B cell (primary cell): ENCODE data around the gene CREBBP. TPM values are rescaled to one million over a fixed set of nuclear protein-coding genes. Genes with fewer than 3 reads are reported as not detected.

Experiments
- ATAC-seq: fragments of 200-7000 bp; cut with Tn5 transposase; one replicate; pipeline ENCODE4 v1.10.0; 2021; ENCODE audit warnings: low read depth, mild to moderate bottlenecking, moderate number of reproducible peaks, moderate library complexity
- CTCF ChIA-PET: fragments of 350-600 bp; sonication (Branson Sonifier 250); formaldehyde crosslinking; loops from one replicate; lab custom pipeline; 2021; ENCODE audit warnings: antibody characterized with exemption, inconsistent platforms; lab: Charles Lee
- POLR2A ChIA-PET: fragments of 350-600 bp; sonication (Branson Sonifier 250); formaldehyde crosslinking; loops from one replicate; lab custom pipeline; 2021; ENCODE audit warnings: antibody characterized with exemption; lab: Charles Lee
- DNase-seq: peaks from one replicate; pipeline ENCODE4 v3.0.0; 2013
- H2AFZ ChIP-seq: 2 replicates; pipeline ENCODE4 v1.6.1; 2012; ENCODE audit warnings: mild to moderate bottlenecking, low read depth, low read length; ENCODE audit not compliant: insufficient read depth, poor library complexity, severe bottlenecking
- H3K27ac ChIP-seq, 2 donors: 1 replicate in 1 of 2; 2 replicates in 1 of 2; pipeline ENCODE4 v1.5.1; 2012 to 2013; ENCODE audit warnings: low read length in 2 of 2, mild to moderate bottlenecking in 2 of 2, moderate library complexity in 1 of 2
- H3K27me3 ChIP-seq, 4 experiments: fragments of 200-600 bp in 1 of 4; sonication (generic) in 1 of 4; replicated peaks in 1 of 4; 1 replicate in 2 of 4; 2 replicates in 2 of 4; pipeline versions ENCODE4 v1.6.1 to v1.7.0; 2013 to 2016; ENCODE audit warnings: low read length in 3 of 4, mild to moderate bottlenecking in 2 of 4, mixed read lengths in 1 of 4, moderate library complexity in 1 of 4; ENCODE audit not compliant: insufficient read depth in 4 of 4, control insufficient read depth in 3 of 4; ENCODE audit errors: control extremely low read depth in 1 of 4
- H3K36me3 ChIP-seq, 2 experiments: replicated peaks in 1 of 2; 1 replicate in 1 of 2; 2 replicates in 1 of 2; pipeline versions ENCODE4 v1.6.1 to v1.7.1; 2013; ENCODE audit warnings: low read length in 1 of 2; ENCODE audit not compliant: insufficient read depth in 2 of 2, control insufficient read depth in 1 of 2; ENCODE audit errors: control extremely low read depth in 1 of 2, extremely low read depth in 1 of 2
- H3K4me1 ChIP-seq, 2 donors: fragments of 200-600 bp in 1 of 2; sonication (generic) in 1 of 2; 1 replicate in 1 of 2; 2 replicates in 1 of 2; pipeline versions ENCODE4 v1.5.1 to v1.6.1; 2013 to 2017; ENCODE audit warnings: low read length in 2 of 2; ENCODE audit not compliant: control insufficient read depth in 2 of 2, insufficient read depth in 2 of 2
- H3K4me2 ChIP-seq: replicated peaks from 2 replicates; pipeline ENCODE3; 2012; ENCODE audit warnings: mild to moderate bottlenecking, low read depth, low read length; ENCODE audit not compliant: poor library complexity, severe bottlenecking
- H3K4me3 ChIP-seq, 5 experiments: fragments of 200-600 bp in 1 of 5; sonication (generic) in 1 of 5; 1 replicate in 3 of 5; 2 replicates in 2 of 5; pipeline versions ENCODE4 v1.5.1 to v1.7.0; 2011 to 2016; ENCODE audit warnings: low read length in 4 of 5, mild to moderate bottlenecking in 4 of 5, low read depth in 2 of 5, control low read depth in 1 of 5, moderate library complexity in 1 of 5; ENCODE audit not compliant: insufficient read depth in 1 of 5; ENCODE audit errors: control extremely low read depth in 1 of 5, extremely low read depth in 1 of 5
- H3K79me2 ChIP-seq: fragments of 200-600 bp; sonication (generic); one replicate; pipeline ENCODE4 v1.6.0; 2016; ENCODE audit warnings: low read length; ENCODE audit not compliant: control insufficient read depth, insufficient read depth
- H3K9ac ChIP-seq: fragments of 200-600 bp; sonication (generic); 2 replicates; pipeline ENCODE4 v1.6.1; 2017; ENCODE audit warnings: mild to moderate bottlenecking, low read length, moderate library complexity
- H3K9me3 ChIP-seq, 3 donors: one replicate each; pipeline versions ENCODE4 v1.6.1 to v1.7.1; 2013; ENCODE audit warnings: low read length in 2 of 3; ENCODE audit not compliant: control insufficient read depth in 2 of 3, insufficient read depth in 1 of 3; ENCODE audit errors: control extremely low read depth in 1 of 3
- H4K20me1 ChIP-seq: 2 replicates; pipeline ENCODE4 v1.6.0; 2012; ENCODE audit warnings: mild to moderate bottlenecking, low read length; ENCODE audit not compliant: insufficient read depth, control insufficient read depth, poor library complexity, severe bottlenecking
- H3K27ac Mint-ChIP-seq: one replicate; pipeline ENCODE4 v1.8.0; 2021; ENCODE audit warnings: mixed read lengths
- H3K27me3 Mint-ChIP-seq: one replicate; pipeline ENCODE4 v1.8.0; 2021; ENCODE audit warnings: mixed read lengths
- H3K4me1 Mint-ChIP-seq: one replicate; pipeline ENCODE4 v1.8.0; 2021; ENCODE audit warnings: mixed read lengths
- H3K4me3 Mint-ChIP-seq: one replicate; pipeline ENCODE4 v1.8.0; 2021; ENCODE audit warnings: mixed read lengths
- H3K9me3 Mint-ChIP-seq: one replicate; pipeline ENCODE4 v1.8.0; 2022; ENCODE audit warnings: mixed read lengths; ENCODE audit not compliant: insufficient read depth
- CTCF ChIP-seq: fragments of 200-600 bp; IDR thresholded peaks from one replicate; pipeline ENCODE4 v1.8.0; 2022; ENCODE audit warnings: antibody characterized with exemption, mild to moderate bottlenecking
- EZH2 ChIP-seq: IDR thresholded peaks from 2 replicates; pipeline ENCODE4 v1.6.1; 2012; ENCODE audit warnings: borderline replicate concordance, low read depth, mild to moderate bottlenecking, moderate library complexity, low read length; ENCODE audit not compliant: insufficient read depth, poor library complexity, severe bottlenecking
- WGBS: methylation state at CpG from one replicate; pipeline ENCODE4 v1.1.5; 2013; ENCODE audit warnings: missing lambda C conversion rate; ENCODE audit not compliant: insufficient coverage; 5-methylcytosine and 5-hydroxymethylcytosine counted together
- intact Hi-C: fragments of 100-400 bp; cut with micrococcal nuclease; formaldehyde crosslinking; loops from one replicate; pipeline ENCODE4 v1.10.0; 2022
- polyA plus RNA-seq: library from polyadenylated mRNA; depleted of rRNA; stranded (reverse); fragments of >200 nt; gene quantifications from 2 replicates; pipeline ENCODE4 v1.2.3, GENCODE V29; 2012
- total RNA-seq, 2 donors: library from RNA; stranded (reverse); fragments of 120-200 nt in 1 of 2; gene quantifications; 1 replicate in 1 of 2; 2 replicates in 1 of 2; pipeline versions ENCODE4 v1.2.3 to v1.2.4, GENCODE V29; 2013 to 2022

The CREBBP gene
- total and polyA plus RNA-seq, 2 donors (not counting 1 experiment from before 2014, with no cell fraction given), result 27.6 to 206 TPM

DNA sequence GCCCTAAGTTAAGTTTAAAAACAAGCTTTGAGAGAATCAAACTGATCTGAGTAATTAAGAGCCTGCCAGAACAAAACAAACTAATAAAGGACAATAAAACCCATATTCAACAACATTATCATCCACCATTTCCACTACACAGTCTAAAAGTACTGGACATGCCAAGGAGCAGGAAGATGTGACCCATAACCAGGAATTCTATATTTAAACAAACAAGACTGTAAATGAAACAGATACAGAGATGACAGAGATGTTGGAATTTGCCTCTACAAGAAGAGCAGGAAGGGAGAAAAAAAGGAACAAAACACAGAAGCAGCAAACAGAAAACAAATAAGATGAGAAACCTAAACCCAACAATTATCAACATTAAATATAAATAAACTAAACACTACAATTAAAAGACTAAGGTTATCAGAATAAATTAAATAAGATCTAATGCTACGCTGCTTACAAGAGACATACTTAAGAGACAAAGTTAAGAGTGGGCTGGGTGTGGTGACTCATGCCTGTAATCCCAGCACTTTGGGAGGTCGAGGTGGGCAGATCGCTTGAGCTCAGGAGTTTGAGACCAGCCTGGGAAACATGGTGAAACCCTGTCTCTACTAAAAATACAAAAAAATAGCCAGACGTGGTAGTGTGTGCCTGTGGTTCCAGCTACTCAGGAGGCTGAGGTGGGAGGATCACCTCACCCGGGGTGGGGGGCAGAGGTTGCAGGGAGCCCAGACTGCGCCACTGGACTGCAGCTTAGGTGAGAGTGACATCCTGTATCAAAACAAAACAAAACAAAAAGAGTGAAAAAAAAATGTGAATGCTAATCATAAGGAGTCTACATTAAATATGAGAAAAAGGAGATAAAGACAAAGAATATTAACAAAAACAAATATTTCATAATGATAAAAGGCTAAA lies 50.6 kb downstream of the CREBBP start:
- H3K9ac ChIP-seq, result no peak overlapping the region
- ATAC-seq (no peak), DNase-seq (no peak)
- peaks cover 95% of the 10 kb centered on the region for H4K20me1 ChIP-seq
- H2AFZ ChIP-seq, result no peak overlapping the region
- no peak overlapping the region for H3K4me3 ChIP-seq
- Mint-ChIP-seq H3K27ac (no peak overlapping the region), H3K4me1 (peaks cover 48% of the 10 kb centered on the region), H3K4me3 (no peak overlapping the region), H3K27me3 (no peaks in the 10 kb centered on the region), H3K9me3 (peaks cover 4% of the 10 kb centered on the region)
- TF ChIP-seq EZH2 (no peak), CTCF (no peak)
- peaks cover 4 to 9% (median 8%) of the 10 kb centered on the region in 3 donors for H3K9me3 ChIP-seq
- H3K79me2 ChIP-seq, result peaks cover 100% of the 10 kb centered on the region
- H3K27me3 ChIP-seq, result no peaks in the 10 kb centered on the region
- peaks cover 10 to 19% of the 10 kb centered on the region in 2 experiments for H3K36me3 ChIP-seq
- no peaks in the 10 kb centered on the region for H3K4me1 ChIP-seq
- intact Hi-C loops, result no loop called here
- WGBS, result 100% methylated on average over 1 of the region's 6 CpGs
- POLR2A ChIA-PET, result no interaction called here
- no peak overlapping the region for H3K27ac ChIP-seq
- H3K4me2 ChIP-seq, result no peak overlapping the region
- CTCF ChIA-PET, result interaction anchor here (1.6 kb wide), 1 partner anchor 11 kb away, joined by 4 read pairs; no protein-coding TSS in a partner anchor

GRCh38 chr16:3825940-3826339 lies 54.6 kb downstream of the CREBBP start:
- Histone ChIP-seq H3K9ac (no peak overlapping the region), H3K4me2 (no peak overlapping the region), H3K9me3 (no peaks in the 10 kb centered on the region), H3K4me3 (no peak overlapping the region), H3K36me3 (peaks cover 8 to 15% of the 10 kb centered on the region in 2 experiments), H3K4me1 (peaks cover 22 to 34% of the 10 kb centered on the region in 2 donors), H3K27me3 (no peaks in the 10 kb centered on the region), H3K27ac (no peak overlapping the region), H2AFZ (no peak overlapping the region), H4K20me1 (peaks cover 96% of the 10 kb centered on the region), H3K79me2 (peaks cover 100% of the 10 kb centered on the region)
- intact Hi-C loops, result no loop called here
- H3K4me3 Mint-ChIP-seq, result no peak overlapping the region
- no peaks in the 10 kb centered on the region for H3K27me3 Mint-ChIP-seq
- WGBS, result no CpG with 5 or more reads among the region's 4 CpGs
- H3K9me3 Mint-ChIP-seq, result no peaks in the 10 kb centered on the region
- no peak overlapping the region for H3K27ac Mint-ChIP-seq
- ATAC-seq (no peak), DNase-seq (no peak)
- no peak for TF ChIP-seq EZH2
- no peak for TF ChIP-seq CTCF
- H3K4me1 Mint-ChIP-seq, result peaks cover 70% of the 10 kb centered on the region
- ChIA-PET POLR2A (no interaction called here), CTCF (no interaction called here)
